ENCODE data around the gene ZDHHC11.
"Not testable (repeated sequence)": the region's sequence is repeated elsewhere in the genome, so short reads cannot be mapped to it uniquely, and the experiment has no call there.

DNA sequence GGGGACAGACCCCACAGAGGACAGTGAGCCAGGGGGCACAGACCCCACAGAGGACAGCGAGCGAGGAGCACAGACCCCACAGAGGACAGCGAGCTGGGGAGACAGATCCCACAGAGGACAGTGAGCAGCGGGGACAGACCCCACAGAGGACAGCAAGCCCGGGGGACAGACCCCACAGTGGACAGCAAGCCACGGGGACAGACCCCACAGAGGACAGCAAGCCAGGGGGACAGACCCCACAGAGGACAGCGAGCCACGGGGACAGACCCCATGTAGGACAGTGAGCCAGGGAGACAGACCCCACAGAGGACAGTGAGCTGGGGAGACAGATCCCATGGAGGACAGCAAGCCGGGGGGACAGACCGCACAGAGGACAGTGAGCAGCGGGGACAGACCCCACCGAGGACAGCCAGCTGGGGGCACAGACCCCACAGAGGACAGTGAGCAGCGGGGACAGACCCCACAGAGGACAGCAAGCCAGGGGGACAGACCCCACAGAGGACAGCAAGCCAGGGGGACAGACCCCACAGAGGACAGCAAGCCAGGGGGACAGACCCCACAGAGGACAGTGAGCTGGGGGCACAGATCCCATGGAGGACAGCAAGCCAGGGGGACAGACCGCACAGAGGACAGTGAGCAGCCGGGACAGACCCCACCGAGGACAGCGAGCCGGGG is 2.8 kb upstream of the ZDHHC11 start:
- not testable (repeated sequence) for TF ChIP-seq EZH2 (IDR thresholded peaks at IDR 0.05; ENCODE audit: borderline replicate concordance)
- TF ChIP-seq, protein P1, sequence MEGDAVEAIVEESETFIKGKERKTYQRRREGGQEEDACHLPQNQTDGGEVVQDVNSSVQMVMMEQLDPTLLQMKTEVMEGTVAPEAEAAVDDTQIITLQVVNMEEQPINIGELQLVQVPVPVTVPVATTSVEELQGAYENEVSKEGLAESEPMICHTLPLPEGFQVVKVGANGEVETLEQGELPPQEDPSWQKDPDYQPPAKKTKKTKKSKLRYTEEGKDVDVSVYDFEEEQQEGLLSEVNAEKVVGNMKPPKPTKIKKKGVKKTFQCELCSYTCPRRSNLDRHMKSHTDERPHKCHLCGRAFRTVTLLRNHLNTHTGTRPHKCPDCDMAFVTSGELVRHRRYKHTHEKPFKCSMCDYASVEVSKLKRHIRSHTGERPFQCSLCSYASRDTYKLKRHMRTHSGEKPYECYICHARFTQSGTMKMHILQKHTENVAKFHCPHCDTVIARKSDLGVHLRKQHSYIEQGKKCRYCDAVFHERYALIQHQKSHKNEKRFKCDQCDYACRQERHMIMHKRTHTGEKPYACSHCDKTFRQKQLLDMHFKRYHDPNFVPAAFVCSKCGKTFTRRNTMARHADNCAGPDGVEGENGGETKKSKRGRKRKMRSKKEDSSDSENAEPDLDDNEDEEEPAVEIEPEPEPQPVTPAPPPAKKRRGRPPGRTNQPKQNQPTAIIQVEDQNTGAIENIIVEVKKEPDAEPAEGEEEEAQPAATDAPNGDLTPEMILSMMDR (IDR thresholded peaks at IDR 0.05; ENCODE audit: poor library complexity), result not testable (repeated sequence)
